Measurements from ENCODE around the gene NIT1. TPM values are rescaled to one million over a fixed set of nuclear protein-coding genes. Genes with fewer than 3 reads are reported as not detected.
A peak's percentile ranks its signal among the peaks of the same experiment; 100 is the strongest.

Gene NIT1
- total RNA-seq, 1 experiment from 2014 or later: 47.2 TPM

GRCh38 chr1:161114556-161114955 lies 3.3 kb upstream of the NIT1 start (continued):
- TF ChIP-seq, protein P1, sequence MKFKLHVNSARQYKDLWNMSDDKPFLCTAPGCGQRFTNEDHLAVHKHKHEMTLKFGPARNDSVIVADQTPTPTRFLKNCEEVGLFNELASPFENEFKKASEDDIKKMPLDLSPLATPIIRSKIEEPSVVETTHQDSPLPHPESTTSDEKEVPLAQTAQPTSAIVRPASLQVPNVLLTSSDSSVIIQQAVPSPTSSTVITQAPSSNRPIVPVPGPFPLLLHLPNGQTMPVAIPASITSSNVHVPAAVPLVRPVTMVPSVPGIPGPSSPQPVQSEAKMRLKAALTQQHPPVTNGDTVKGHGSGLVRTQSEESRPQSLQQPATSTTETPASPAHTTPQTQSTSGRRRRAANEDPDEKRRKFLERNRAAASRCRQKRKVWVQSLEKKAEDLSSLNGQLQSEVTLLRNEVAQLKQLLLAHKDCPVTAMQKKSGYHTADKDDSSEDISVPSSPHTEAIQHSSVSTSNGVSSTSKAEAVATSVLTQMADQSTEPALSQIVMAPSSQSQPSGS (CRISPR knock-in tag; IDR thresholded peaks at IDR 0.05; ENCODE audit: borderline replicate concordance, low read depth): no peak
- TF ChIP-seq ARID4B (CRISPR knock-in tag; IDR thresholded peaks at IDR 0.05; ENCODE audit: borderline replicate concordance) (no peak), ZNF121 (CRISPR knock-in tag; IDR thresholded peaks at IDR 0.05) (no peak), ERG (CRISPR knock-in tag; IDR thresholded peaks at IDR 0.05) (no peak), ZNF138 (CRISPR knock-in tag; conservative IDR thresholded peaks at IDR 0.05) (no peak), TCF7 (CRISPR knock-in tag; IDR thresholded peaks at IDR 0.05; ENCODE audit: low read depth) (no peak), MLX (CRISPR knock-in tag; IDR thresholded peaks at IDR 0.05) (no peak), SP1 (CRISPR knock-in tag; conservative IDR thresholded peaks at IDR 0.05) (no peak), CREB1 (CRISPR knock-in tag; IDR thresholded peaks at IDR 0.05) (no peak), RORB (CRISPR knock-in tag; IDR thresholded peaks at IDR 0.05) (no peak), CDX4 (CRISPR knock-in tag; IDR thresholded peaks at IDR 0.05; ENCODE audit: borderline replicate concordance) (no peak), E2F4 (CRISPR knock-in tag; IDR thresholded peaks at IDR 0.05; ENCODE audit: borderline replicate concordance, low read depth) (no peak), TEAD1 (CRISPR knock-in tag; IDR thresholded peaks at IDR 0.05) (no peak), EMX1 (CRISPR knock-in tag; IDR thresholded peaks at IDR 0.05) (no peak)

- H3K27me3 Mint-ChIP-seq (ENCODE audit: low read depth): no peaks in the 10 kb centered on the region
- H3K27ac Mint-ChIP-seq: 0 out of 2 replicates have a peak overlapping the region, but pooled peaks have one; percentile 26
- peaks cover 28% of the 10 kb centered on the region for H3K4me1 Mint-ChIP-seq
- POLR2A ChIA-PET: no interaction called here
- ATAC-seq: no peak
- peaks cover 9% of the 10 kb centered on the region for H3K36me3 Mint-ChIP-seq
- CTCF ChIA-PET: no interaction called here
- no peak overlapping the region for H3K4me3 Mint-ChIP-seq
- no peaks in the 10 kb centered on the region for H3K9me3 Mint-ChIP-seq
- DNase-seq (ENCODE audit: low spot score): no peak
- TF ChIP-seq, protein P2, sequence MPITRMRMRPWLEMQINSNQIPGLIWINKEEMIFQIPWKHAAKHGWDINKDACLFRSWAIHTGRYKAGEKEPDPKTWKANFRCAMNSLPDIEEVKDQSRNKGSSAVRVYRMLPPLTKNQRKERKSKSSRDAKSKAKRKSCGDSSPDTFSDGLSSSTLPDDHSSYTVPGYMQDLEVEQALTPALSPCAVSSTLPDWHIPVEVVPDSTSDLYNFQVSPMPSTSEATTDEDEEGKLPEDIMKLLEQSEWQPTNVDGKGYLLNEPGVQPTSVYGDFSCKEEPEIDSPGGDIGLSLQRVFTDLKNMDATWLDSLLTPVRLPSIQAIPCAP (CRISPR knock-in tag; IDR thresholded peaks at IDR 0.05): no peak
- no peak for TF ChIP-seq GTF2I (CRISPR knock-in tag; conservative IDR thresholded peaks at IDR 0.05)
- no peak for TF ChIP-seq TCF7 (CRISPR knock-in tag; IDR thresholded peaks at IDR 0.05; ENCODE audit: low read depth)
- TF ChIP-seq PRRX2 (CRISPR knock-in tag; IDR thresholded peaks at IDR 0.05): no peak
- no peak for TF ChIP-seq RELA (CRISPR knock-in tag; IDR thresholded peaks at IDR 0.05; ENCODE audit: borderline replicate concordance)
- TF ChIP-seq, protein P3, sequence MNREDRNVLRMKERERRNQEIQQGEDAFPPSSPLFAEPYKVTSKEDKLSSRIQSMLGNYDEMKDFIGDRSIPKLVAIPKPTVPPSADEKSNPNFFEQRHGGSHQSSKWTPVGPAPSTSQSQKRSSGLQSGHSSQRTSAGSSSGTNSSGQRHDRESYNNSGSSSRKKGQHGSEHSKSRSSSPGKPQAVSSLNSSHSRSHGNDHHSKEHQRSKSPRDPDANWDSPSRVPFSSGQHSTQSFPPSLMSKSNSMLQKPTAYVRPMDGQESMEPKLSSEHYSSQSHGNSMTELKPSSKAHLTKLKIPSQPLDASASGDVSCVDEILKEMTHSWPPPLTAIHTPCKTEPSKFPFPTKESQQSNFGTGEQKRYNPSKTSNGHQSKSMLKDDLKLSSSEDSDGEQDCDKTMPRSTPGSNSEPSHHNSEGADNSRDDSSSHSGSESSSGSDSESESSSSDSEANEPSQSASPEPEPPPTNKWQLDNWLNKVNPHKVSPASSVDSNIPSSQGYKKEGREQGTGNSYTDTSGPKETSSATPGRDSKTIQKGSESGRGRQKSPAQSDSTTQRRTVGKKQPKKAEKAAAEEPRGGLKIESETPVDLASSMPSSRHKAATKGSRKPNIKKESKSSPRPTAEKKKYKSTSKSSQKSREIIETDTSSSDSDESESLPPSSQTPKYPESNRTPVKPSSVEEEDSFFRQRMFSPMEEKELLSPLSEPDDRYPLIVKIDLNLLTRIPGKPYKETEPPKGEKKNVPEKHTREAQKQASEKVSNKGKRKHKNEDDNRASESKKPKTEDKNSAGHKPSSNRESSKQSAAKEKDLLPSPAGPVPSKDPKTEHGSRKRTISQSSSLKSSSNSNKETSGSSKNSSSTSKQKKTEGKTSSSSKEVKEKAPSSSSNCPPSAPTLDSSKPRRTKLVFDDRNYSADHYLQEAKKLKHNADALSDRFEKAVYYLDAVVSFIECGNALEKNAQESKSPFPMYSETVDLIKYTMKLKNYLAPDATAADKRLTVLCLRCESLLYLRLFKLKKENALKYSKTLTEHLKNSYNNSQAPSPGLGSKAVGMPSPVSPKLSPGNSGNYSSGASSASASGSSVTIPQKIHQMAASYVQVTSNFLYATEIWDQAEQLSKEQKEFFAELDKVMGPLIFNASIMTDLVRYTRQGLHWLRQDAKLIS (CRISPR knock-in tag; IDR thresholded peaks at IDR 0.05; ENCODE audit: borderline replicate concordance): no peak
- TF ChIP-seq HMGA2 (CRISPR knock-in tag; IDR thresholded peaks at IDR 0.05): no peak
- no peak for TF ChIP-seq FOXK1 (CRISPR knock-in tag; IDR thresholded peaks at IDR 0.05)
- no peak for TF ChIP-seq CBFB (CRISPR knock-in tag; IDR thresholded peaks at IDR 0.05; ENCODE audit: low read depth)
- TF ChIP-seq ZNF219 (CRISPR knock-in tag; IDR thresholded peaks at IDR 0.05; ENCODE audit: borderline replicate concordance): no peak
These were observed 2.7 kb upstream of the NIT1 start for GRCh38 chr1:161115132-161115711.

Measured in WTC11 (cell line).